ENCODE data around the gene CHCHD3.

CHCHD3 gene

DNA sequence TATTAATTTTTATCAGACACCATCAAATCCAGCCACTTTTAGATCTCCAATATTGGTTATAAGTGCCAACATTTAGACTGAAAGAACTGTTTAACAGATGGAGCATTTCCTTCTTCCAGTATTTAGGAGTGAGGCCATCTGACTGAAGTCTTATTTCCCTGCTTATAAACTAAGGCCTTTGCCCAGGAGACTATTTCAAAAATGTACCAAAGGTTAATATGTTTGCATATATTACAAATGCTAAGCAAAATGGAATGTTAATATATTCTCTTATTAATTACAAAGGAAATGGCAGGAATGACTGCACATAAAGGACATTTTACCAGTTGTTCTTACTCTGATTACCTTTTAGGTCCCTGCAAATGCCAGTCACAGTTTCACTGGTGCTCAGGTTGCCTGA is 266.8 kb downstream of the CHCHD3 start:
- H3K27ac ChIP-seq (ENCODE audit: low read length) = no peak overlapping the region

DNA sequence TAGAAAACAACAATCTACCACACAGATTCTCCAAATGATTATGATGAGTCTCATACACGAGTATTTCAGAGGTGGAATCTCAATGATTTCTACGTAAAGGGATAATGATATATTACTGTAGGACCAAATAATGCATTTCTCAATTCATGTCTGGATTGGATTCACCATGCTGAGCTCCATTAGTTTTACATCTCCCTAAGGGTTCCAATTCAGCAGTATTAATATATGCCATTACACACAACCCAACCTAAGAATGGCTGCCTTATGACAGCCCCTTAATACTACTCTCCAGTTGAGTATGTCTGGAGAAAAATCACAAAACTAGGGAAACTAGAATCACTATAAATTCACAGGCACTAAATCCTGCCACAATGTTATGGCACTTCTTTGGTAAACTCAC is 271.3 kb downstream of the CHCHD3 start:
- Histone ChIP-seq H2AFZ (ENCODE audit: low read depth, low read length) (no peak overlapping the region), H3K79me2 (ENCODE audit: low read length) (no peaks in the 10 kb centered on the region), H3K27me3 (ENCODE audit: low read depth, low read length) (no peaks in the 10 kb centered on the region), H3K27ac (ENCODE audit: low read length) (no peak overlapping the region), H3K9me3 (ENCODE audit: insufficient read depth, low read length) (no peaks in the 10 kb centered on the region), H3K4me2 (ENCODE audit: low read length) (no peak overlapping the region), H3K9ac (ENCODE audit: low read length) (no peak overlapping the region), H4K20me1 (ENCODE audit: insufficient read depth, low read length) (no peaks in the 10 kb centered on the region), H3K36me3 (replicated peaks; ENCODE audit: low read depth, low read length) (peaks cover 5% of the 10 kb centered on the region), H3K4me1 (ENCODE audit: low read length) (no peaks in the 10 kb centered on the region), H3K4me3 (ENCODE audit: low read length) (no peak overlapping the region)
- TF ChIP-seq EZH2phosphoT487 (IDR thresholded peaks at IDR 0.05; ENCODE audit: low read depth) (no peak), CTCF (IDR thresholded peaks at IDR 0.05; ENCODE audit: low read depth, low read length) (no peak)

More for the DNA sequence above, 266.8 kb downstream of the CHCHD3 start:
- Histone ChIP-seq H3K79me2 (ENCODE audit: low read length) (no peaks in the 10 kb centered on the region), H3K4me1 (ENCODE audit: low read length) (no peaks in the 10 kb centered on the region), H3K9me3 (ENCODE audit: insufficient read depth, low read length) (no peaks in the 10 kb centered on the region), H3K36me3 (replicated peaks; ENCODE audit: low read depth, low read length) (peaks cover 5% of the 10 kb centered on the region), H3K4me2 (ENCODE audit: low read length) (no peak overlapping the region), H3K4me3 (ENCODE audit: low read length) (no peak overlapping the region), H4K20me1 (ENCODE audit: insufficient read depth, low read length) (no peaks in the 10 kb centered on the region), H3K27me3 (ENCODE audit: low read depth, low read length) (no peaks in the 10 kb centered on the region), H3K9ac (ENCODE audit: low read length) (no peak overlapping the region), H2AFZ (ENCODE audit: low read depth, low read length) (no peak overlapping the region)
- no peak for TF ChIP-seq CTCF (IDR thresholded peaks at IDR 0.05; ENCODE audit: low read depth, low read length)
- no peak for TF ChIP-seq EZH2phosphoT487 (IDR thresholded peaks at IDR 0.05; ENCODE audit: low read depth)

DNA sequence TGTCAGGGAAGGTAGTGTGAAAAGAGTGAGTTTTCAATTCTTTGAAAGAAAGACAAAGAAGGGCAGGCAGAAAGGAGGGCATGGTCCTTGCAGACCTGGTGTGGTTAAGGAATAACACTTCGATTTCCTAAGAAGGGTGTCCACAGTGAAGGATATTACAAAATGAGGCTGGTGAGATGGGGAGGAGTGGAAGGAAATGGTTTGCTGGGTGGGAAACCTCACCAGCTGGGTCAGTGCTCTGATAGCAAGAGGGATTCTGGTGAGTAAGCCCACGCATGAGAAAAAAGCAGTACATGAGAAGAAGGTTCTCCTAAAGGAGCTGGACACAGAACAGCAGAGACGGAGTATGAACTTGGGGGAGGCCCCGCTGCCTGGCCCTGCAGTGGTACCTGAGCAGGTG is 275.1 kb downstream of the CHCHD3 start:
- Histone ChIP-seq H3K4me3 (ENCODE audit: low read length) (no peak overlapping the region), H3K4me2 (ENCODE audit: low read length) (no peak overlapping the region), H3K27me3 (ENCODE audit: low read depth, low read length) (no peaks in the 10 kb centered on the region)

GRCh38 chr7:132805766-132806165 is 276.1 kb downstream of the CHCHD3 start:
- no peak overlapping the region for H3K4me3 ChIP-seq (ENCODE audit: low read length)
- no peak overlapping the region for H3K4me2 ChIP-seq (ENCODE audit: low read length)
- H3K9ac ChIP-seq (ENCODE audit: low read length) = no peak overlapping the region
- no peaks in the 10 kb centered on the region for H4K20me1 ChIP-seq (ENCODE audit: insufficient read depth, low read length)
- no peaks in the 10 kb centered on the region for H3K27me3 ChIP-seq (ENCODE audit: low read depth, low read length)
- no peaks in the 10 kb centered on the region for H3K79me2 ChIP-seq (ENCODE audit: low read length)
- no peaks in the 10 kb centered on the region for H3K4me1 ChIP-seq (ENCODE audit: low read length)
- H3K36me3 ChIP-seq (replicated peaks; ENCODE audit: low read depth, low read length) = no peaks in the 10 kb centered on the region
- H2AFZ ChIP-seq (ENCODE audit: low read depth, low read length) = no peak overlapping the region
- H3K27ac ChIP-seq (ENCODE audit: low read length) = no peak overlapping the region
- TF ChIP-seq CTCF (IDR thresholded peaks at IDR 0.05; ENCODE audit: low read depth, low read length) (no peak), EZH2phosphoT487 (IDR thresholded peaks at IDR 0.05; ENCODE audit: low read depth) (no peak)
- no peaks in the 10 kb centered on the region for H3K9me3 ChIP-seq (ENCODE audit: insufficient read depth, low read length)

More for the DNA sequence above, 275.1 kb downstream of the CHCHD3 start:
- Histone ChIP-seq H3K9ac (ENCODE audit: low read length) (no peak overlapping the region), H3K79me2 (ENCODE audit: low read length) (no peaks in the 10 kb centered on the region), H3K4me1 (ENCODE audit: low read length) (no peaks in the 10 kb centered on the region), H3K9me3 (ENCODE audit: insufficient read depth, low read length) (no peaks in the 10 kb centered on the region), H4K20me1 (ENCODE audit: insufficient read depth, low read length) (no peaks in the 10 kb centered on the region), H2AFZ (ENCODE audit: low read depth, low read length) (no peak overlapping the region), H3K27ac (ENCODE audit: low read length) (no peak overlapping the region), H3K36me3 (replicated peaks; ENCODE audit: low read depth, low read length) (no peaks in the 10 kb centered on the region)
- no peak for TF ChIP-seq CTCF (IDR thresholded peaks at IDR 0.05; ENCODE audit: low read depth, low read length)
- TF ChIP-seq EZH2phosphoT487 (IDR thresholded peaks at IDR 0.05; ENCODE audit: low read depth) = no peak
